Stimulated activated CD4-positive, alpha-beta T cell treated with anti-CD3 and anti-CD28 coated beads, Interleukin-2, amount 100 ng/mL, for 24 hours (primary cell): ENCODE data around the gene FKBP7.
"Not testable (repeated sequence)": the region's sequence is repeated elsewhere in the genome, so short reads cannot be mapped to it uniquely, and the experiment has no call there.

Experiments
- DNase-seq, 2 donors: peaks; one replicate each; pipeline ENCODE4 v3.0.0-alpha.2; 2020

FKBP7 gene

GRCh38 chr2:178478439-178479274 lies at the start of gene FKBP7:
TSS of gene FKBP7 (minus strand) at chr2:178478600. CDS start at chr2:178478499, 101 bp downstream.
- peak; percentile 82 to 83 for DNase-seq

GRCh38 chr2:178527592-178527991 lies 49.2 kb upstream of the FKBP7 start:
- DNase-seq, result no peak

GRCh38 chr2:178526256-178526655 lies 47.9 kb upstream of the FKBP7 start:
- DNase-seq, result no peak

GRCh38 chr2:178525460-178525859 lies 47.1 kb upstream of the FKBP7 start:
- not testable (repeated sequence) for DNase-seq

GRCh38 chr2:178525010-178525409 lies 46.6 kb upstream of the FKBP7 start:
- DNase-seq, result not testable (repeated sequence)

- DNase-seq, result no peak
Observed at GRCh38 chr2:178523596-178524134, 45.3 kb upstream of the FKBP7 start.

GRCh38 chr2:178522950-178523595 lies 44.7 kb upstream of the FKBP7 start:
- peak; percentile 78 to 82 for DNase-seq

- peak; percentile 26 to 34 for DNase-seq
Observed at GRCh38 chr2:178521304-178522150, 43.1 kb upstream of the FKBP7 start.

GRCh38 chr2:178517496-178517895 lies 39.1 kb upstream of the FKBP7 start:
- DNase-seq, result no peak

- peak; percentile 27 to 38 for DNase-seq
Observed at GRCh38 chr2:178514664-178515063, 36.3 kb upstream of the FKBP7 start.

GRCh38 chr2:178513876-178514275 lies 35.5 kb upstream of the FKBP7 start:
- DNase-seq, result no peak

- DNase-seq, result no peak
Observed at GRCh38 chr2:178512484-178512883, 34.1 kb upstream of the FKBP7 start.

- DNase-seq, result no peak
Observed at GRCh38 chr2:178510384-178510783, 32.0 kb upstream of the FKBP7 start.

GRCh38 chr2:178508646-178509045 lies 30.2 kb upstream of the FKBP7 start:
- no peak for DNase-seq

- DNase-seq, result no peak
Observed at GRCh38 chr2:178506949-178507348, 28.5 kb upstream of the FKBP7 start.

- DNase-seq, result no peak
Observed at GRCh38 chr2:178506524-178506923, 28.1 kb upstream of the FKBP7 start.

- no peak for DNase-seq
Observed at GRCh38 chr2:178506101-178506500, 27.7 kb upstream of the FKBP7 start.

- no peak for DNase-seq
Observed at GRCh38 chr2:178502751-178503150, 24.4 kb upstream of the FKBP7 start.

- DNase-seq, result no peak
Observed at GRCh38 chr2:178499640-178500039, 21.2 kb upstream of the FKBP7 start.

- no peak for DNase-seq
Observed at GRCh38 chr2:178498137-178498536, 19.7 kb upstream of the FKBP7 start.

GRCh38 chr2:178496049-178496448 lies 17.6 kb upstream of the FKBP7 start:
- no peak for DNase-seq

GRCh38 chr2:178491612-178492011 lies 13.2 kb upstream of the FKBP7 start:
- DNase-seq, result no peak

- DNase-seq, result no peak
Observed at GRCh38 chr2:178485356-178485755, 7.0 kb upstream of the FKBP7 start.
